ENCODE measurements around the gene SELP. TPM values are rescaled to one million over a fixed set of nuclear protein-coding genes. Genes with fewer than 3 reads are reported as not detected.

The SELP gene
- total RNA-seq, 1 experiment from 2014 or later: 0.17 TPM

- H3K4me1 Mint-ChIP-seq: peaks cover 10% of the 10 kb centered on the region; the same call in 1 of the 2 replicates
- DNase-seq (ENCODE audit: low spot score) (no peak), ATAC-seq (no peak)
- H3K36me3 Mint-ChIP-seq: no peaks in the 10 kb centered on the region
- no peaks in the 10 kb centered on the region for H3K9me3 Mint-ChIP-seq
- no peak overlapping the region for H3K27ac Mint-ChIP-seq
- H3K27me3 Mint-ChIP-seq (ENCODE audit: low read depth): peaks cover 16% of the 10 kb centered on the region
- TF ChIP-seq ZNF425 (CRISPR knock-in tag; conservative IDR thresholded peaks at IDR 0.05) (no peak), MYBL2 (CRISPR knock-in tag; IDR thresholded peaks at IDR 0.05) (no peak), ZNF423 (CRISPR knock-in tag; IDR thresholded peaks at IDR 0.05) (no peak), ATF2 (CRISPR knock-in tag; IDR thresholded peaks at IDR 0.05; ENCODE audit: borderline replicate concordance, low read depth) (no peak), PRDM15 (CRISPR knock-in tag; IDR thresholded peaks at IDR 0.05) (no peak), FOXJ3 (CRISPR knock-in tag; IDR thresholded peaks at IDR 0.05; ENCODE audit: borderline replicate concordance) (no peak), CBFB (CRISPR knock-in tag; IDR thresholded peaks at IDR 0.05; ENCODE audit: low read depth) (no peak), ERG (CRISPR knock-in tag; IDR thresholded peaks at IDR 0.05) (no peak), ATF6 (CRISPR knock-in tag; IDR thresholded peaks at IDR 0.05) (no peak), SMAD4 (CRISPR knock-in tag; IDR thresholded peaks at IDR 0.05) (no peak), ZMAT4 (CRISPR knock-in tag; IDR thresholded peaks at IDR 0.05) (no peak)
- ChIA-PET CTCF (no interaction called here), POLR2A (no interaction called here)
- H3K4me3 Mint-ChIP-seq: no peak overlapping the region
Observed at GRCh38 chr1:169653873-169654272, 23.9 kb upstream of the SELP start.

GRCh38 chr1:169651035-169651434 lies 21.1 kb upstream of the SELP start:
- Mint-ChIP-seq H3K27ac (no peak overlapping the region), H3K4me1 (peaks cover 2% of the 10 kb centered on the region; the same call in 1 of the 2 replicates), H3K27me3 (ENCODE audit: low read depth) (no peaks in the 10 kb centered on the region), H3K9me3 (no peaks in the 10 kb centered on the region), H3K4me3 (no peak overlapping the region), H3K36me3 (no peaks in the 10 kb centered on the region)
- ChIA-PET POLR2A (no interaction called here), CTCF (no interaction called here)
- DNase-seq (ENCODE audit: low spot score) (no peak), ATAC-seq (no peak)
- TF ChIP-seq ZNF396 (CRISPR knock-in tag; IDR thresholded peaks at IDR 0.05; ENCODE audit: borderline replicate concordance) (no peak), RELA (CRISPR knock-in tag; IDR thresholded peaks at IDR 0.05; ENCODE audit: borderline replicate concordance) (no peak), NFE2L1 (CRISPR knock-in tag; IDR thresholded peaks at IDR 0.05) (no peak), TCF7 (CRISPR knock-in tag; IDR thresholded peaks at IDR 0.05; ENCODE audit: low read depth) (no peak), FOXP4 (CRISPR knock-in tag; IDR thresholded peaks at IDR 0.05) (no peak), TEAD1 (CRISPR knock-in tag; IDR thresholded peaks at IDR 0.05) (no peak), ZNF263 (CRISPR knock-in tag; IDR thresholded peaks at IDR 0.05; ENCODE audit: low read depth) (no peak), CREB1 (CRISPR knock-in tag; IDR thresholded peaks at IDR 0.05) (no peak)
